Tibial artery (tissue), 4 donors: ENCODE results near the gene LSM11.
A peak's percentile ranks its signal among the peaks of the same experiment; 100 is the strongest.
"Not testable (repeated sequence)": the region's sequence is repeated elsewhere in the genome, so short reads cannot be mapped to it uniquely, and the experiment has no call there.

ENCODE experiments used
- DNase-seq, 2 donors: peaks; one replicate each; pipeline ENCODE4 v3.0.0-alpha.2; 2019
- H3K27ac ChIP-seq, 2 donors: fragments of 200-600 bp; sonication (generic) in 1 of 2; 1 replicate in 1 of 2; 2 replicates in 1 of 2; pipeline ENCODE4 v1.5.1; 2018 to 2019; ENCODE audit warnings: mild to moderate bottlenecking in 1 of 2
- H3K27me3 ChIP-seq, 2 donors: fragments of 200-600 bp; sonication (generic) in 1 of 2; one replicate each; pipeline versions ENCODE4 v1.5.1 to v1.6.0; 2016 to 2019
- H3K36me3 ChIP-seq, 3 donors: fragments of 200-600 bp; sonication (generic) in 2 of 3; one replicate each; pipeline ENCODE4 v1.5.1; 2016 to 2019; ENCODE audit warnings: mild to moderate bottlenecking in 2 of 3
- H3K4me1 ChIP-seq, 4 donors: fragments of 200-600 bp; sonication (generic) in 2 of 4; 1 replicate in 3 of 4; 2 replicates in 1 of 4; pipeline ENCODE4 v1.5.1; 2016 to 2019
- H3K4me3 ChIP-seq, 2 donors: fragments of 200-600 bp; sonication (generic) in 1 of 2; 1 replicate in 1 of 2; 2 replicates in 1 of 2; pipeline ENCODE4 v1.5.1; 2018 to 2019; ENCODE audit warnings: mild to moderate bottlenecking in 2 of 2
- H3K9me3 ChIP-seq, 3 donors: fragments of 200-600 bp; sonication (generic) in 1 of 3; one replicate each; pipeline ENCODE4 v1.5.1; 2016 to 2019
- intact Hi-C: fragments of 100-400 bp; cut with DNase I; formaldehyde crosslinking; loops from one replicate; pipeline ENCODE4 v1.15.0; 2023; ENCODE audit warnings: low total_unique reads
- TF ChIP-seq, protein P1 (sequence below), 2 experiments: fragments of 200-600 bp in 1 of 2; fragments of 450-650 bp in 1 of 2; IDR thresholded peaks; one replicate each; pipeline ENCODE4 v1.5.1; 2017 to 2019; ENCODE audit warnings: antibody characterized with exemption in 2 of 2, mild to moderate bottlenecking in 1 of 2, moderate library complexity in 1 of 2

Gene LSM11

GRCh38 chr5:157719245-157719644, 24.3 kb upstream of the LSM11 start:
- intact Hi-C loops: loop anchor here (5.0 kb wide), 3 partner anchors 242 to 387 kb away; no protein-coding TSS in a partner anchor
- Histone ChIP-seq H3K4me3 (no peak overlapping the region), H3K36me3 (no peaks in the 10 kb centered on the region), H3K9me3 (no peaks in the 10 kb centered on the region), H3K27ac (no peak overlapping the region), H3K27me3 (no peaks in the 10 kb centered on the region), H3K4me1 (peaks cover 0 to 4% (median 0%) of the 10 kb centered on the region in 4 donors)
- TF ChIP-seq, protein P1, sequence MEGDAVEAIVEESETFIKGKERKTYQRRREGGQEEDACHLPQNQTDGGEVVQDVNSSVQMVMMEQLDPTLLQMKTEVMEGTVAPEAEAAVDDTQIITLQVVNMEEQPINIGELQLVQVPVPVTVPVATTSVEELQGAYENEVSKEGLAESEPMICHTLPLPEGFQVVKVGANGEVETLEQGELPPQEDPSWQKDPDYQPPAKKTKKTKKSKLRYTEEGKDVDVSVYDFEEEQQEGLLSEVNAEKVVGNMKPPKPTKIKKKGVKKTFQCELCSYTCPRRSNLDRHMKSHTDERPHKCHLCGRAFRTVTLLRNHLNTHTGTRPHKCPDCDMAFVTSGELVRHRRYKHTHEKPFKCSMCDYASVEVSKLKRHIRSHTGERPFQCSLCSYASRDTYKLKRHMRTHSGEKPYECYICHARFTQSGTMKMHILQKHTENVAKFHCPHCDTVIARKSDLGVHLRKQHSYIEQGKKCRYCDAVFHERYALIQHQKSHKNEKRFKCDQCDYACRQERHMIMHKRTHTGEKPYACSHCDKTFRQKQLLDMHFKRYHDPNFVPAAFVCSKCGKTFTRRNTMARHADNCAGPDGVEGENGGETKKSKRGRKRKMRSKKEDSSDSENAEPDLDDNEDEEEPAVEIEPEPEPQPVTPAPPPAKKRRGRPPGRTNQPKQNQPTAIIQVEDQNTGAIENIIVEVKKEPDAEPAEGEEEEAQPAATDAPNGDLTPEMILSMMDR (IDR thresholded peaks at IDR 0.05): no peak
- no peak for DNase-seq

DNA sequence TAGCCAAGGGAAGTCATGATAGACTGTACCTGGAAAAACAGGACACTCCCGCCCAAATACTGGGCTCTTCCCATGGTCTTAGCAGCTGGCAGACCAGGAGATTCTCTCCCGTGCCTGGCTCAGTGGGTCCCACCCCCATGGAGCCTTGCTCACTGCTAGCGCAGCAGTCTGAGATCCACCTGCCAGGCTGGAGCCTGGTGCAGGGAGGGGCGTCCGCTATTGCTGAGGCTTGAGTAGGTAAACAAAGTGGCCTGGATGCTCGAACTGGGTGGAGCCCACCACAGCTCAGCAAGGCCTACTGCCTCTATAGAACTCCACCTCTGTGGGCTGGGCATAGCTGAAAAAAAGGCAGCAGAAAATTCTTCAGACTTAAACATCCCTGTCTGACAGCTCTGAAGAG, 22.4 kb upstream of the LSM11 start:
- TF ChIP-seq, protein P1 (IDR thresholded peaks at IDR 0.05): no peak
- intact Hi-C loops: no loop called here
- Histone ChIP-seq H3K36me3 (no peaks in the 10 kb centered on the region), H3K27ac (no peak overlapping the region), H3K4me3 (no peak overlapping the region), H3K4me1 (peaks cover 0 to 4% (median 0%) of the 10 kb centered on the region in 4 donors), H3K9me3 (no peaks in the 10 kb centered on the region), H3K27me3 (no peaks in the 10 kb centered on the region)
- no peak for DNase-seq

GRCh38 chr5:157722895-157723294, 20.6 kb upstream of the LSM11 start:
- intact Hi-C loops: not testable (repeated sequence)

DNA sequence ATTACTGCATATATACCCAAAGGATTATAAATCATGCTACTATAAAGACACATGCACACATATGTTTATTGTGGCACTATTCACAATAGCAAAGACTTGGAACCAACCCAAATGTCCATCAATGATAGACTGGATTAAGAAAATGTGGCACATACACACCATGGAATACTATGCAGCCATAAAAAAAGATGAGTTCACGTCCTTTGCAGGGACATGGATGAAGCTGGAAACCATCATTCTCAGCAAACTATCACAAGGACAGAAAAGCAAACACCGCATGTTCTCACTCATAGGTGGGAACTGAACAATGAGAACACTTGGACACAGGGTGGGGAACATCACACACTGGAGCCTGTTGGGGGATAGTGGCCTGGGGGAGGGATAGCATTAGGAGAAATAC, 16.9 kb upstream of the LSM11 start:
- DNase-seq, H3K27me3 ChIP-seq, H3K4me1 ChIP-seq, H3K9me3 ChIP-seq, H3K27ac ChIP-seq, H3K36me3 ChIP-seq, intact Hi-C loops, H3K4me3 ChIP-seq: not testable (repeated sequence)

More at GRCh38 chr5:157722895-157723294, 20.6 kb upstream of the LSM11 start:
- H3K4me3 ChIP-seq, H3K27me3 ChIP-seq, DNase-seq, H3K27ac ChIP-seq, H3K4me1 ChIP-seq, H3K36me3 ChIP-seq, H3K9me3 ChIP-seq: not testable (repeated sequence)

DNA sequence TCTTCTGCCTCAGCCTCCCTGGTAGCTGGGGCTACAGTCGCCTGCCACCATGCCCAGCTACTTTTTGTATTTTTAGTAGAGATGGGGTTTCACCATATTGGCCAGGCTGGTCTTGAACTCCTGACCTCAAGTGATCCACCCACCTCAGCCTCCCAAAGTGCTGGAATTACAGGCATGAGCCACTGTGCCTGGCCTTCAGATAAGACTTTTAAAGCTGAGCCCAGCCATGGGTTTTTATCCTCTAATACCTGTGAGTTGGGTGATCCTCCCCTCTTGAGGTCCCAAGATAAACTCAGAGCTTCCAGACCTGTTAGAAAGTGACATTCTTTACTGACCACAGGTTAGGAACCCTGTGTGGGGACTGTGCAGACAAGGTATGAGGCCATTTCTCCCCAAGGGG, 15.7 kb upstream of the LSM11 start:
- intact Hi-C loops, DNase-seq: not testable (repeated sequence)

DNA sequence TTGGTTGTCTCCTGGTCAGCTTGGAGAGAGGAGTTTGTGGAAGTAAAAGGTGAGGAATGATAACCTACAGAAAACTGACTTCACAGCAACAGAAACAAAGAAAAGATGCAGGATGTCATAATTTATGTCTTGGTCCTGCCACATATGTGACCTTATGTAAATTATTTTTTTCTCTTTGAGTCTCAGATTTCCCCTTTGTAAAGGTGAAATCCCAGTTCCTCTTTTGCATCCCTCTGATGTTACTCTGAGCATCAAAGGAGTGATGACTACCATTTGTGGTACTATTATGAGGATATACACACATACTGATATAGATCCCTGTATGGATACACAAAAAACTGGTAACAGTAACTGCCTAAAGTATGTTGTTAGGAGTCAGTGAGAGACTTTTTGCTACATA, 13.7 kb upstream of the LSM11 start:
- no peak overlapping the region for H3K27ac ChIP-seq
- H3K9me3 ChIP-seq: no peaks in the 10 kb centered on the region
- DNase-seq: no peak
- H3K27me3 ChIP-seq: no peaks in the 10 kb centered on the region
- H3K4me1 ChIP-seq: peaks cover 0 to 4% (median 2%) of the 10 kb centered on the region in 4 donors
- H3K36me3 ChIP-seq: peaks cover 2 to 22% (median 3%) of the 10 kb centered on the region in 3 donors
- intact Hi-C loops: loop anchor here (10.0 kb wide), 1 partner anchor 565 kb away; the partner anchor contains the start of gene GARIN3
- no peak overlapping the region for H3K4me3 ChIP-seq
- TF ChIP-seq, protein P1 (IDR thresholded peaks at IDR 0.05): no peak

More for the DNA sequence above, 15.7 kb upstream of the LSM11 start:
- not testable (repeated sequence) for H3K27ac ChIP-seq, H3K9me3 ChIP-seq, H3K4me1 ChIP-seq, H3K4me3 ChIP-seq, H3K27me3 ChIP-seq, H3K36me3 ChIP-seq

GRCh38 chr5:157730900-157731271, 12.6 kb upstream of the LSM11 start:
- TF ChIP-seq, protein P1 (IDR thresholded peaks at IDR 0.05): no peak
- Histone ChIP-seq H3K27me3 (no peaks in the 10 kb centered on the region), H3K27ac (peak overlapping the region; percentile 85 to 90), H3K4me1 (peaks cover 0 to 4% (median 2%) of the 10 kb centered on the region in 4 donors), H3K4me3 (peak overlapping the region; percentile 64 to 82), H3K36me3 (peaks cover 7 to 31% (median 14%) of the 10 kb centered on the region in 3 donors), H3K9me3 (no peaks in the 10 kb centered on the region)
- DNase-seq: no peak
- intact Hi-C loops: loop anchor here (10.0 kb wide), 1 partner anchor 566 kb away; the partner anchor contains the start of gene GARIN3
